ENCODE measurements around the gene TECTA. TPM values are rescaled to one million over a fixed set of nuclear protein-coding genes. Genes with fewer than 3 reads are reported as not detected.

The TECTA gene
- polyA plus RNA-seq, 1 donor (not counting 4 experiments of a cell fraction or from before 2014, with no cell fraction given), result 0.17 TPM

- FAIRE-seq, result no peak
These were observed 9.0 kb downstream of the TECTA start for GRCh38 chr11:121109916-121110586.

GRCh38 chr11:121110871-121111724 lies 10.1 kb downstream of the TECTA start:
- Histone ChIP-seq H3K9me1 (ENCODE audit: control insufficient read depth, extremely low read depth, insufficient read depth, low read length) (no peaks in the 10 kb centered on the region), H3K27me3 (ENCODE audit: control insufficient read depth, extremely low read depth, insufficient read depth, low read length) (no peaks in the 10 kb centered on the region), H3K4me3 (ENCODE audit: control insufficient read depth in 2 of 3, extremely low read depth in 1 of 3, insufficient read depth in 2 of 3, low read depth in 1 of 3, low read length in 3 of 3) (no peak overlapping the region), H3K79me2 (ENCODE audit: control insufficient read depth, insufficient read depth, low read length) (no peaks in the 10 kb centered on the region), H3K4me2 (ENCODE audit: control insufficient read depth, extremely low read depth, insufficient read depth, low read depth, low read length) (no peak overlapping the region), H2AFZ (ENCODE audit: control insufficient read depth, low read length) (no peak overlapping the region), H3K36me3 (ENCODE audit: control insufficient read depth in 2 of 2, extremely low read depth in 1 of 2, insufficient read depth in 2 of 2, low read length in 2 of 2) (no peaks in the 10 kb centered on the region), H3K9ac (ENCODE audit: control insufficient read depth, extremely low read depth, insufficient read depth, low read length) (no peak overlapping the region), H3K27ac (ENCODE audit: control insufficient read depth, insufficient read depth, low read length) (no peak overlapping the region), H4K20me1 (ENCODE audit: control insufficient read depth, extremely low read depth, insufficient read depth, low read length) (no peaks in the 10 kb centered on the region), H3K9me3 (ENCODE audit: control insufficient read depth, low read depth, low read length) (no peaks in the 10 kb centered on the region), H3K4me1 (ENCODE audit: control insufficient read depth, extremely low read depth, insufficient read depth, low read length) (no peaks in the 10 kb centered on the region)
- no peak for DNase-seq (ENCODE audit: low read depth, low spot score)
- FAIRE-seq, result no peak
- TF ChIP-seq, protein P1, sequence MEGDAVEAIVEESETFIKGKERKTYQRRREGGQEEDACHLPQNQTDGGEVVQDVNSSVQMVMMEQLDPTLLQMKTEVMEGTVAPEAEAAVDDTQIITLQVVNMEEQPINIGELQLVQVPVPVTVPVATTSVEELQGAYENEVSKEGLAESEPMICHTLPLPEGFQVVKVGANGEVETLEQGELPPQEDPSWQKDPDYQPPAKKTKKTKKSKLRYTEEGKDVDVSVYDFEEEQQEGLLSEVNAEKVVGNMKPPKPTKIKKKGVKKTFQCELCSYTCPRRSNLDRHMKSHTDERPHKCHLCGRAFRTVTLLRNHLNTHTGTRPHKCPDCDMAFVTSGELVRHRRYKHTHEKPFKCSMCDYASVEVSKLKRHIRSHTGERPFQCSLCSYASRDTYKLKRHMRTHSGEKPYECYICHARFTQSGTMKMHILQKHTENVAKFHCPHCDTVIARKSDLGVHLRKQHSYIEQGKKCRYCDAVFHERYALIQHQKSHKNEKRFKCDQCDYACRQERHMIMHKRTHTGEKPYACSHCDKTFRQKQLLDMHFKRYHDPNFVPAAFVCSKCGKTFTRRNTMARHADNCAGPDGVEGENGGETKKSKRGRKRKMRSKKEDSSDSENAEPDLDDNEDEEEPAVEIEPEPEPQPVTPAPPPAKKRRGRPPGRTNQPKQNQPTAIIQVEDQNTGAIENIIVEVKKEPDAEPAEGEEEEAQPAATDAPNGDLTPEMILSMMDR (optimal IDR thresholded peaks at IDR 0.05 in 1 of 3, IDR thresholded peaks at IDR 0.05 in 1 of 3, conservative IDR thresholded peaks at IDR 0.05 in 1 of 3; ENCODE audit: extremely low read depth in 1 of 3, insufficient read depth in 2 of 3, low read length in 3 of 3), result no peak
- no peak for TF ChIP-seq EZH2 (IDR thresholded peaks at IDR 0.05; ENCODE audit: low read length)
- dilution Hi-C loops (cut with MboI; ENCODE audit: extremely low pct_ligation_motif_present, low sequenced_read_pairs), result no loop called here

More at GRCh38 chr11:121109916-121110586, 9.0 kb downstream of the TECTA start:
- H3K4me3 ChIP-seq (ENCODE audit: control insufficient read depth in 2 of 3, extremely low read depth in 1 of 3, insufficient read depth in 2 of 3, low read depth in 1 of 3, low read length in 3 of 3), result no peak overlapping the region
- H3K9me1 ChIP-seq (ENCODE audit: control insufficient read depth, extremely low read depth, insufficient read depth, low read length), result no peaks in the 10 kb centered on the region
- H3K9ac ChIP-seq (ENCODE audit: control insufficient read depth, extremely low read depth, insufficient read depth, low read length), result no peak overlapping the region
- dilution Hi-C loops (cut with MboI; ENCODE audit: extremely low pct_ligation_motif_present, low sequenced_read_pairs), result no loop called here
- H3K36me3 ChIP-seq (ENCODE audit: control insufficient read depth in 2 of 2, extremely low read depth in 1 of 2, insufficient read depth in 2 of 2, low read length in 2 of 2), result no peaks in the 10 kb centered on the region
- TF ChIP-seq, protein P1 (optimal IDR thresholded peaks at IDR 0.05 in 1 of 3, IDR thresholded peaks at IDR 0.05 in 1 of 3, conservative IDR thresholded peaks at IDR 0.05 in 1 of 3; ENCODE audit: extremely low read depth in 1 of 3, insufficient read depth in 2 of 3, low read length in 3 of 3), result no peak
- no peak for TF ChIP-seq EZH2 (IDR thresholded peaks at IDR 0.05; ENCODE audit: low read length)
- H3K27me3 ChIP-seq (ENCODE audit: control insufficient read depth, extremely low read depth, insufficient read depth, low read length), result no peaks in the 10 kb centered on the region
- H3K79me2 ChIP-seq (ENCODE audit: control insufficient read depth, insufficient read depth, low read length), result no peaks in the 10 kb centered on the region
- DNase-seq (ENCODE audit: low read depth, low spot score), result no peak
- no peak overlapping the region for H2AFZ ChIP-seq (ENCODE audit: control insufficient read depth, low read length)
- H3K4me1 ChIP-seq (ENCODE audit: control insufficient read depth, extremely low read depth, insufficient read depth, low read length), result no peaks in the 10 kb centered on the region
- H3K27ac ChIP-seq (ENCODE audit: control insufficient read depth, insufficient read depth, low read length), result no peak overlapping the region
- no peaks in the 10 kb centered on the region for H4K20me1 ChIP-seq (ENCODE audit: control insufficient read depth, extremely low read depth, insufficient read depth, low read length)
- no peaks in the 10 kb centered on the region for H3K9me3 ChIP-seq (ENCODE audit: control insufficient read depth, low read depth, low read length)
- no peak overlapping the region for H3K4me2 ChIP-seq (ENCODE audit: control insufficient read depth, extremely low read depth, insufficient read depth, low read depth, low read length)
